IMR-90 (cell line): ENCODE measurements around the gene CMA1.
"Not testable (repeated sequence)": the region's sequence is repeated elsewhere in the genome, so short reads cannot be mapped to it uniquely, and the experiment has no call there.

Source experiments
- MAZ ChIP-seq: IDR thresholded peaks from 2 replicates; pipeline ENCODE4 v1.6.1; 2012; ENCODE audit warnings: low read depth, mild to moderate bottlenecking, low read length, improper control_type of control experiment, moderate library complexity, borderline replicate concordance
- MXI1 ChIP-seq: IDR thresholded peaks from 2 replicates; pipeline ENCODE4 v1.6.1; 2012; ENCODE audit warnings: low read depth, mild to moderate bottlenecking, low read length, moderate library complexity, borderline replicate concordance
- NFE2L2 ChIP-seq: fragments of 150-350 bp; IDR thresholded peaks from 2 replicates; pipeline ENCODE4 v1.6.1; 2016; ENCODE audit warnings: low read depth, mild to moderate bottlenecking, low read length
- POLR2A ChIP-seq: IDR thresholded peaks from 2 replicates; pipeline ENCODE4 v1.6.1; 2012; ENCODE audit warnings: mild to moderate bottlenecking, low read depth, low read length
- TF ChIP-seq, protein P1 (sequence below): conservative IDR thresholded peaks from 2 replicates; pipeline ENCODE4 v1.5.1; 2012; ENCODE audit warnings: mild to moderate bottlenecking, low read depth, low read length, improper control_type of control experiment
- TF ChIP-seq, protein P2 (sequence below): fragments of 150-350 bp; IDR thresholded peaks from 2 replicates; pipeline ENCODE4 v1.6.1; 2016; ENCODE audit warnings: low read depth, mild to moderate bottlenecking, low read length, moderate library complexity, borderline replicate concordance

DNA sequence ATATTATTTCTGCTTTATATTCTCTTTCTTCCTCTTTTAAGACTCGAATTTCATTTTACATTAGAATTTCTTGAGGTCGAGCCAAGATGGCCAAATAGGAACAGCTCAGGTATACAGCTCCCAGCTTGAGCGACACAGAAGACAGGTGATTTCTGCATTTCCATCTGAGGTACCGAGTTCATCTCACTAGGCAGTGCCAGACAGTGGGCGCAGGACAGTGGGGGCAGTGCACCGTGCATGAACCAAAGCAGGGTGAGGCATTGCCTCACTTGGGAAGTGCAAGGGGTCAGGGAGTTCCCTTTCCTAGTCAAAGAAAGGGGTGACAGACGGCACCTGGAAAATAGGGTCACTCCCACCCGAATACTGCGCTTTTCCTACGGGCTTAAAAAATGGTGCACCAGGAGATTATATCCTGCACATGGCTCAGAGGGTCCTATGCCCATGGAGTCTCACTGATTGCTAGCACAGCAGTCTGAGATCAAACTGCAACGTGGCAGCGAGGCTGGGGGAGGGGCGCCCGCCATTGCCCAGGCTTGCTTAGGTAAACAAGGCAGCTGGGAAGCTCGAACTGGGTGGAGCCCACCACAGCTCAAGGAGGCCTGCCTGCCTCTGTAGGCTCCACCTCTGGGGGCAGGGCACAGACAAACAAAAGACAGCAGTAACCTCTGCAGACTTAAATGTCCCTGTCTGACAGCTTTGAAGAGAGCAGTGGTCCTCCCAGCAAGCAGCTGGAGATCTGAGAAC lies 18.0 kb upstream of the CMA1 start:
- TF ChIP-seq POLR2A, MXI1, MAZ, NFE2L2: not testable (repeated sequence)
- TF ChIP-seq, protein P1, sequence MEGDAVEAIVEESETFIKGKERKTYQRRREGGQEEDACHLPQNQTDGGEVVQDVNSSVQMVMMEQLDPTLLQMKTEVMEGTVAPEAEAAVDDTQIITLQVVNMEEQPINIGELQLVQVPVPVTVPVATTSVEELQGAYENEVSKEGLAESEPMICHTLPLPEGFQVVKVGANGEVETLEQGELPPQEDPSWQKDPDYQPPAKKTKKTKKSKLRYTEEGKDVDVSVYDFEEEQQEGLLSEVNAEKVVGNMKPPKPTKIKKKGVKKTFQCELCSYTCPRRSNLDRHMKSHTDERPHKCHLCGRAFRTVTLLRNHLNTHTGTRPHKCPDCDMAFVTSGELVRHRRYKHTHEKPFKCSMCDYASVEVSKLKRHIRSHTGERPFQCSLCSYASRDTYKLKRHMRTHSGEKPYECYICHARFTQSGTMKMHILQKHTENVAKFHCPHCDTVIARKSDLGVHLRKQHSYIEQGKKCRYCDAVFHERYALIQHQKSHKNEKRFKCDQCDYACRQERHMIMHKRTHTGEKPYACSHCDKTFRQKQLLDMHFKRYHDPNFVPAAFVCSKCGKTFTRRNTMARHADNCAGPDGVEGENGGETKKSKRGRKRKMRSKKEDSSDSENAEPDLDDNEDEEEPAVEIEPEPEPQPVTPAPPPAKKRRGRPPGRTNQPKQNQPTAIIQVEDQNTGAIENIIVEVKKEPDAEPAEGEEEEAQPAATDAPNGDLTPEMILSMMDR = not testable (repeated sequence)
- TF ChIP-seq, protein P2, sequence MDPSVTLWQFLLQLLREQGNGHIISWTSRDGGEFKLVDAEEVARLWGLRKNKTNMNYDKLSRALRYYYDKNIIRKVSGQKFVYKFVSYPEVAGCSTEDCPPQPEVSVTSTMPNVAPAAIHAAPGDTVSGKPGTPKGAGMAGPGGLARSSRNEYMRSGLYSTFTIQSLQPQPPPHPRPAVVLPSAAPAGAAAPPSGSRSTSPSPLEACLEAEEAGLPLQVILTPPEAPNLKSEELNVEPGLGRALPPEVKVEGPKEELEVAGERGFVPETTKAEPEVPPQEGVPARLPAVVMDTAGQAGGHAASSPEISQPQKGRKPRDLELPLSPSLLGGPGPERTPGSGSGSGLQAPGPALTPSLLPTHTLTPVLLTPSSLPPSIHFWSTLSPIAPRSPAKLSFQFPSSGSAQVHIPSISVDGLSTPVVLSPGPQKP = not testable (repeated sequence)
